Fibroblast of lung (primary cell): ENCODE data around the gene PCDH20. TPM values are rescaled to one million over a fixed set of nuclear protein-coding genes. Genes with fewer than 3 reads are reported as not detected.

Source experiments
- DNase-seq, 2 donors: peaks; one replicate each; pipeline versions ENCODE4 v3.0.0 to v3.0.0-alpha.2; 2010; ENCODE audit warnings: low read depth in 2 of 2
- H2AFZ ChIP-seq: 2 replicates; pipeline ENCODE4 v1.5.1; 2012; ENCODE audit warnings: low read length, control low read depth, inconsistent platforms
- H3K27ac ChIP-seq: 2 replicates; pipeline ENCODE4 v1.5.1; 2011; ENCODE audit warnings: low read length, control low read depth; ENCODE audit not compliant: insufficient read depth
- H3K27me3 ChIP-seq: 2 replicates; pipeline ENCODE4 v1.5.1; 2011; ENCODE audit warnings: mild to moderate bottlenecking, low read length; ENCODE audit not compliant: control insufficient read depth, insufficient read depth
- H3K36me3 ChIP-seq: 2 replicates; pipeline ENCODE4 v1.5.1; 2011; ENCODE audit warnings: low read length; ENCODE audit not compliant: control insufficient read depth, insufficient read depth
- H3K4me1 ChIP-seq: 2 replicates; pipeline ENCODE4 v1.5.1; 2011; ENCODE audit warnings: low read length; ENCODE audit not compliant: control insufficient read depth, insufficient read depth; ENCODE audit errors: extremely low read depth
- H3K4me2 ChIP-seq: 2 replicates; pipeline ENCODE4 v1.5.1; 2011; ENCODE audit warnings: low read length, control low read depth; ENCODE audit not compliant: insufficient read depth; ENCODE audit errors: extremely low read depth
- H3K4me3 ChIP-seq, 4 experiments: fragments of 200-600 bp in 1 of 4; sonication (generic) in 1 of 4; replicated peaks in 1 of 4; 2 replicates each; pipeline ENCODE4 v1.5.1; 2011 to 2016; ENCODE audit warnings: low read length in 4 of 4, low read depth in 3 of 4, mild to moderate bottlenecking in 3 of 4, control low read depth in 2 of 4, inconsistent platforms in 1 of 4, mixed read lengths in 1 of 4; ENCODE audit not compliant: insufficient read depth in 1 of 4; ENCODE audit errors: control extremely low read depth in 1 of 4
- H3K79me2 ChIP-seq: 2 replicates; pipeline ENCODE4 v1.5.1; 2012; ENCODE audit warnings: mild to moderate bottlenecking, low read length, inconsistent platforms; ENCODE audit not compliant: control insufficient read depth, insufficient read depth
- H3K9ac ChIP-seq: 2 replicates; pipeline ENCODE4 v1.5.1; 2011; ENCODE audit warnings: mild to moderate bottlenecking, low read length, control low read depth; ENCODE audit not compliant: insufficient read depth
- H3K9me3 ChIP-seq: 2 replicates; pipeline ENCODE4 v1.5.1; 2012; ENCODE audit warnings: low read depth, low read length; ENCODE audit not compliant: control insufficient read depth, insufficient read depth
- H4K20me1 ChIP-seq: 2 replicates; pipeline ENCODE4 v1.5.1; 2011; ENCODE audit warnings: low read length; ENCODE audit not compliant: control insufficient read depth, insufficient read depth; ENCODE audit errors: extremely low read depth
- CTCF ChIP-seq, 2 donors: IDR thresholded peaks in 1 of 2; conservative IDR thresholded peaks in 1 of 2; 1 replicate in 1 of 2; 2 replicates in 1 of 2; pipeline ENCODE4 v1.5.1; 2011 to 2012; ENCODE audit warnings: low read length in 2 of 2, control low read depth in 1 of 2, inconsistent platforms in 1 of 2, low read depth in 1 of 2, mild to moderate bottlenecking in 1 of 2
- EZH2 ChIP-seq: IDR thresholded peaks from 2 replicates; pipeline ENCODE4 v1.5.1; 2012; ENCODE audit warnings: low read length, control low read depth, mild to moderate bottlenecking; ENCODE audit errors: missing control alignments
- polyA plus RNA-seq, 2 donors: library from polyadenylated mRNA; depleted of rRNA in 1 of 2; stranded (reverse) in 1 of 2; unstranded in 1 of 2; fragments of >200 nt; gene quantifications; 2 replicates each; pipeline ENCODE4 v1.2.1, GENCODE V29; 2011 to 2012; ENCODE audit warnings: missing spikeins in 1 of 2
- total RNA-seq: library from RNA; depleted of rRNA; stranded (reverse); fragments of >200 nt; gene quantifications from 2 replicates; pipeline ENCODE4 v1.2.1, GENCODE V29; 2014

The PCDH20 gene
- total and polyA plus RNA-seq, 2 donors (not counting 1 experiment from before 2014, with no cell fraction given) = not detected

GRCh38 chr13:61432029-61432428 lies 16.4 kb upstream of the PCDH20 start:
- Histone ChIP-seq H3K4me1 (no peaks in the 10 kb centered on the region), H3K27me3 (no peaks in the 10 kb centered on the region), H3K36me3 (no peaks in the 10 kb centered on the region), H4K20me1 (no peaks in the 10 kb centered on the region), H3K9me3 (no peaks in the 10 kb centered on the region), H3K9ac (no peak overlapping the region), H3K79me2 (no peaks in the 10 kb centered on the region), H3K4me2 (no peak overlapping the region), H2AFZ (no peak overlapping the region), H3K4me3 (no peak overlapping the region), H3K27ac (no peak overlapping the region)
- DNase-seq = no peak
- no peak for TF ChIP-seq EZH2
- TF ChIP-seq CTCF (conservative IDR thresholded peaks at IDR 0.05 in 1 of 2, IDR thresholded peaks at IDR 0.05 in 1 of 2; ENCODE audit: low read depth in 1 of 2, low read length in 2 of 2) = no peak

GRCh38 chr13:61423915-61424314 lies 8.3 kb upstream of the PCDH20 start:
- Histone ChIP-seq H3K36me3 (no peaks in the 10 kb centered on the region), H3K4me2 (no peak overlapping the region), H3K4me3 (no peak overlapping the region), H3K9ac (no peak overlapping the region), H3K27me3 (no peaks in the 10 kb centered on the region), H3K79me2 (no peaks in the 10 kb centered on the region), H2AFZ (no peak overlapping the region), H3K27ac (no peak overlapping the region), H4K20me1 (no peaks in the 10 kb centered on the region), H3K4me1 (no peaks in the 10 kb centered on the region), H3K9me3 (no peaks in the 10 kb centered on the region)
- TF ChIP-seq CTCF (conservative IDR thresholded peaks at IDR 0.05 in 1 of 2, IDR thresholded peaks at IDR 0.05 in 1 of 2; ENCODE audit: low read depth in 1 of 2, low read length in 2 of 2) (no peak), EZH2 (no peak)
- peak in 1 of 2 donors; percentile 2 for DNase-seq

- Histone ChIP-seq H2AFZ (no peak overlapping the region), H3K9ac (no peak overlapping the region), H3K4me3 (no peak overlapping the region), H3K36me3 (no peaks in the 10 kb centered on the region), H4K20me1 (no peaks in the 10 kb centered on the region), H3K4me2 (no peak overlapping the region), H3K27ac (no peak overlapping the region), H3K27me3 (no peaks in the 10 kb centered on the region), H3K79me2 (no peaks in the 10 kb centered on the region), H3K9me3 (no peaks in the 10 kb centered on the region), H3K4me1 (no peaks in the 10 kb centered on the region)
- peak in 1 of 2 donors; percentile 35 for DNase-seq
- no peak for TF ChIP-seq EZH2
Measured at GRCh38 chr13:61417086-61417570, 1.5 kb upstream of the PCDH20 start.
